ENCODE results near the gene PTGFRN.

Gene PTGFRN

GRCh38 chr1:116908820-116909511, 750 bp upstream of the PTGFRN start:
- H3K14ac ChIP-seq (ENCODE audit: low read length), result no peak overlapping the region
- peak overlapping the region; percentile 78 to 87 for H3K4me3 ChIP-seq (ENCODE audit: low read length in 2 of 2)
- no peak overlapping the region for H4K91ac ChIP-seq (ENCODE audit: low read depth, low read length, poor library complexity)
- no peaks in the 10 kb centered on the region for H3K9me3 ChIP-seq (replicated peaks in 1 of 2; ENCODE audit: control insufficient read depth in 2 of 2, insufficient read depth in 1 of 2, low read depth in 1 of 2, low read length in 2 of 2)
- H2BK5ac ChIP-seq (ENCODE audit: low read length), result no peak overlapping the region
- H3K9ac ChIP-seq (ENCODE audit: low read depth, low read length, poor library complexity), result no peak overlapping the region
- H3K4me1 ChIP-seq (ENCODE audit: control insufficient read depth in 2 of 2, insufficient read depth in 1 of 2, low read depth in 1 of 2, low read length in 2 of 2), result peaks cover 15 to 18% of the 10 kb centered on the region in 2 donors
- peak overlapping the region; percentile 43 for H4K8ac ChIP-seq (ENCODE audit: low read depth, low read length)
- peak overlapping the region; percentile 93 for H3K18ac ChIP-seq (ENCODE audit: low read length)
- H2BK12ac ChIP-seq (ENCODE audit: low read length), result no peak overlapping the region
- no peak overlapping the region for H3K4ac ChIP-seq (ENCODE audit: low read length)
- no peak overlapping the region for H3K27ac ChIP-seq (replicated peaks; ENCODE audit: low read length)
- H2AFZ ChIP-seq (ENCODE audit: low read length), result peak overlapping the region; percentile 98
- H2AK5ac ChIP-seq (ENCODE audit: low read depth, low read length), result no peak overlapping the region
- WGBS, 2 donors (ENCODE audit: extremely low coverage in 2 of 2, insufficient read length in 2 of 2, insufficient replicate concordance in 1 of 2), result no CpG with 5 or more reads among the region's 13 CpGs
- H2BK120ac ChIP-seq (ENCODE audit: low read depth, low read length), result no peak overlapping the region
- H3K23ac ChIP-seq (ENCODE audit: low read depth, low read length, poor library complexity), result no peak overlapping the region
- DNase-seq (ENCODE audit: low spot score), result no peak
- H3K79me1 ChIP-seq (ENCODE audit: low read depth, low read length), result no peaks in the 10 kb centered on the region
- peaks cover 0 to 5% of the 10 kb centered on the region in 2 donors for H3K36me3 ChIP-seq (replicated peaks in 1 of 2; ENCODE audit: control insufficient read depth in 2 of 2, insufficient read depth in 2 of 2, low read length in 2 of 2)
- H2BK15ac ChIP-seq (ENCODE audit: low read length), result peak overlapping the region; percentile 13
- peak overlapping the region; percentile 87 for H3K4me2 ChIP-seq (ENCODE audit: insufficient read depth, low read length, poor library complexity, severe bottlenecking)
- H3K27me3 ChIP-seq (ENCODE audit: control insufficient read depth in 3 of 3, insufficient read depth in 3 of 3, low read depth in 1 of 3, low read length in 3 of 3), result peaks cover 0 to 18% (median 3%) of the 10 kb centered on the region in 3 experiments

- DNase-seq (ENCODE audit: low spot score), result no peak
- peaks cover 17 to 18% of the 10 kb centered on the region in 2 donors for H3K4me1 ChIP-seq (ENCODE audit: control insufficient read depth in 2 of 2, insufficient read depth in 1 of 2, low read depth in 1 of 2, low read length in 2 of 2)
- H3K4me3 ChIP-seq (ENCODE audit: low read length in 2 of 2), result peak overlapping the region; percentile 78 to 87
- H3K27ac ChIP-seq (replicated peaks; ENCODE audit: low read length), result no peak overlapping the region
- H2BK12ac ChIP-seq (ENCODE audit: low read length), result no peak overlapping the region
- H2BK15ac ChIP-seq (ENCODE audit: low read length), result peak overlapping the region; percentile 25
- H3K27me3 ChIP-seq (ENCODE audit: control insufficient read depth in 3 of 3, insufficient read depth in 3 of 3, low read depth in 1 of 3, low read length in 3 of 3), result peaks cover 0 to 5% (median 3%) of the 10 kb centered on the region in 3 experiments
- peaks cover 0 to 7% of the 10 kb centered on the region in 2 donors for H3K36me3 ChIP-seq (replicated peaks in 1 of 2; ENCODE audit: control insufficient read depth in 2 of 2, insufficient read depth in 2 of 2, low read length in 2 of 2)
- no peak overlapping the region for H2AK5ac ChIP-seq (ENCODE audit: low read depth, low read length)
- H4K8ac ChIP-seq (ENCODE audit: low read depth, low read length), result no peak overlapping the region
- peak overlapping the region; percentile 87 for H3K4me2 ChIP-seq (ENCODE audit: insufficient read depth, low read length, poor library complexity, severe bottlenecking)
- no peak overlapping the region for H2BK120ac ChIP-seq (ENCODE audit: low read depth, low read length)
- H3K9me3 ChIP-seq (replicated peaks in 1 of 2; ENCODE audit: control insufficient read depth in 2 of 2, insufficient read depth in 1 of 2, low read depth in 1 of 2, low read length in 2 of 2), result no peaks in the 10 kb centered on the region
- no peak overlapping the region for H3K14ac ChIP-seq (ENCODE audit: low read length)
- peak overlapping the region; percentile 56 for H3K9ac ChIP-seq (ENCODE audit: low read depth, low read length, poor library complexity)
- H3K4ac ChIP-seq (ENCODE audit: low read length), result no peak overlapping the region
- H3K23ac ChIP-seq (ENCODE audit: low read depth, low read length, poor library complexity), result no peak overlapping the region
- peak overlapping the region; percentile 98 for H2AFZ ChIP-seq (ENCODE audit: low read length)
- no peak overlapping the region for H2BK5ac ChIP-seq (ENCODE audit: low read length)
- H3K18ac ChIP-seq (ENCODE audit: low read length), result peak overlapping the region; percentile 86
- no CpG with 5 or more reads among the region's 64 CpGs for WGBS, 2 donors (ENCODE audit: extremely low coverage in 2 of 2, insufficient read length in 2 of 2, insufficient replicate concordance in 1 of 2)
- no peaks in the 10 kb centered on the region for H3K79me1 ChIP-seq (ENCODE audit: low read depth, low read length)
- H4K91ac ChIP-seq (ENCODE audit: low read depth, low read length, poor library complexity), result no peak overlapping the region
Observed at GRCh38 chr1:116910379-116911187, 867 bp downstream of the PTGFRN start.

- no peak overlapping the region for H3K27ac ChIP-seq (replicated peaks; ENCODE audit: low read length)
- H3K23ac ChIP-seq (ENCODE audit: low read depth, low read length, poor library complexity), result no peak overlapping the region
- H2BK15ac ChIP-seq (ENCODE audit: low read length), result no peak overlapping the region
- H2AK5ac ChIP-seq (ENCODE audit: low read depth, low read length), result no peak overlapping the region
- no peak overlapping the region for H4K91ac ChIP-seq (ENCODE audit: low read depth, low read length, poor library complexity)
- no peaks in the 10 kb centered on the region for H3K9me3 ChIP-seq (replicated peaks in 1 of 2; ENCODE audit: control insufficient read depth in 2 of 2, insufficient read depth in 1 of 2, low read depth in 1 of 2, low read length in 2 of 2)
- H2BK120ac ChIP-seq (ENCODE audit: low read depth, low read length), result no peak overlapping the region
- peaks cover 0 to 3% (median 0%) of the 10 kb centered on the region in 3 experiments for H3K27me3 ChIP-seq (ENCODE audit: control insufficient read depth in 3 of 3, insufficient read depth in 3 of 3, low read depth in 1 of 3, low read length in 3 of 3)
- DNase-seq (ENCODE audit: low spot score), result no peak
- H3K4me3 ChIP-seq (ENCODE audit: low read length in 2 of 2), result peak overlapping the region; percentile 78 to 87
- no peak overlapping the region for H4K8ac ChIP-seq (ENCODE audit: low read depth, low read length)
- no peak overlapping the region for H3K4ac ChIP-seq (ENCODE audit: low read length)
- peaks cover 17 to 18% of the 10 kb centered on the region in 2 donors for H3K4me1 ChIP-seq (ENCODE audit: control insufficient read depth in 2 of 2, insufficient read depth in 1 of 2, low read depth in 1 of 2, low read length in 2 of 2)
- H2BK12ac ChIP-seq (ENCODE audit: low read length), result no peak overlapping the region
- H3K4me2 ChIP-seq (ENCODE audit: insufficient read depth, low read length, poor library complexity, severe bottlenecking), result peak overlapping the region; percentile 87
- H2BK5ac ChIP-seq (ENCODE audit: low read length), result no peak overlapping the region
- no peak overlapping the region for H3K9ac ChIP-seq (ENCODE audit: low read depth, low read length, poor library complexity)
- peaks cover 0 to 7% of the 10 kb centered on the region in 2 donors for H3K36me3 ChIP-seq (replicated peaks in 1 of 2; ENCODE audit: control insufficient read depth in 2 of 2, insufficient read depth in 2 of 2, low read length in 2 of 2)
- H2AFZ ChIP-seq (ENCODE audit: low read length), result peak overlapping the region; percentile 98
- no CpG with 5 or more reads among the region's 6 CpGs for WGBS, 2 donors (ENCODE audit: extremely low coverage in 2 of 2, insufficient read length in 2 of 2, insufficient replicate concordance in 1 of 2)
- no peaks in the 10 kb centered on the region for H3K79me1 ChIP-seq (ENCODE audit: low read depth, low read length)
- H3K18ac ChIP-seq (ENCODE audit: low read length), result peak overlapping the region; percentile 30
- no peak overlapping the region for H3K14ac ChIP-seq (ENCODE audit: low read length)
Observed at GRCh38 chr1:116911188-116911553, 1.5 kb downstream of the PTGFRN start.

All from neuronal stem cell (in vitro differentiated cells).